IPS-NIHi7 (cell line): ENCODE measurements around the gene MAP3K6.
A peak's percentile ranks its signal among the peaks of the same experiment; 100 is the strongest.

Experiments used
- DNase-seq: peaks from one replicate; pipeline ENCODE4 v3.0.0; 2012; ENCODE audit warnings: mixed read lengths; ENCODE audit errors: extremely low spot score

Gene MAP3K6

GRCh38 chr1:27355683-27356082 is 11.1 kb downstream of the MAP3K6 start:
- DNase-seq: no peak

- no peak for DNase-seq
These were observed 13.1 kb downstream of the MAP3K6 start for GRCh38 chr1:27353629-27354028.

GRCh38 chr1:27353166-27353565 is 13.6 kb downstream of the MAP3K6 start:
- no peak for DNase-seq

GRCh38 chr1:27351541-27352107 is 15.1 kb downstream of the MAP3K6 start:
- no peak for DNase-seq

- peak; percentile 94 for DNase-seq
These were observed 15.9 kb downstream of the MAP3K6 start for GRCh38 chr1:27350663-27351540.

- peak; percentile 82 for DNase-seq
These were observed 16.7 kb downstream of the MAP3K6 start for GRCh38 chr1:27349784-27350662.

GRCh38 chr1:27348861-27349783 is 17.6 kb downstream of the MAP3K6 start:
- DNase-seq: peak; percentile 84

- no peak for DNase-seq
These were observed 19.7 kb downstream of the MAP3K6 start for GRCh38 chr1:27346991-27347624.

- DNase-seq: no peak
These were observed 20.4 kb downstream of the MAP3K6 start for GRCh38 chr1:27346357-27346756.

- no peak for DNase-seq
These were observed 21.5 kb downstream of the MAP3K6 start for GRCh38 chr1:27345272-27345671.

- DNase-seq: no peak
These were observed 23.1 kb downstream of the MAP3K6 start for GRCh38 chr1:27343639-27344025.

- DNase-seq: no peak
These were observed 23.8 kb downstream of the MAP3K6 start for GRCh38 chr1:27342778-27343638.

- DNase-seq: no peak
These were observed 24.4 kb downstream of the MAP3K6 start for GRCh38 chr1:27342391-27342777.

GRCh38 chr1:27341525-27342252 is 25.1 kb downstream of the MAP3K6 start, which contains the start of gene SYTL1:
TSS of gene SYTL1 (plus strand) at chr1:27342022. CDS start at chr1:27345335, 3,313 bp downstream.
- DNase-seq: peak; percentile 84

- DNase-seq: no peak
These were observed 27.5 kb downstream of the MAP3K6 start for GRCh38 chr1:27339213-27339612.

GRCh38 chr1:27338751-27339150 is 28.0 kb downstream of the MAP3K6 start:
- DNase-seq: no peak

- no peak for DNase-seq
These were observed 30.0 kb downstream of the MAP3K6 start for GRCh38 chr1:27336756-27337155.

- no peak for DNase-seq
These were observed 31.0 kb downstream of the MAP3K6 start for GRCh38 chr1:27335506-27336422.
